ENCODE measurements around the gene LYRM4. TPM values are rescaled to one million over a fixed set of nuclear protein-coding genes. Genes with fewer than 3 reads are reported as not detected.
"Not testable (repeated sequence)": the region's sequence is repeated elsewhere in the genome, so short reads cannot be mapped to it uniquely, and the experiment has no call there.

LYRM4 gene
- total RNA-seq, 1 donor from 2014 or later, result 26.1 TPM

GRCh38 chr6:5125152-5126006 lies 135.4 kb downstream of the LYRM4 start:
- DNase-seq (ENCODE audit: extremely low read depth, low read depth, low spot score), result no peak

- DNase-seq (ENCODE audit: extremely low read depth, low read depth, low spot score), result no peak
Observed at GRCh38 chr6:5124526-5124925, 136.2 kb downstream of the LYRM4 start.

GRCh38 chr6:5123296-5124143 lies 137.2 kb downstream of the LYRM4 start:
- DNase-seq (ENCODE audit: extremely low read depth, low read depth, low spot score), result no peak

- DNase-seq (ENCODE audit: extremely low read depth, low read depth, low spot score), result no peak
Observed at GRCh38 chr6:5122504-5123112, 138.1 kb downstream of the LYRM4 start.

GRCh38 chr6:5121956-5122355 lies 138.8 kb downstream of the LYRM4 start:
- no peak for DNase-seq (ENCODE audit: extremely low read depth, low read depth, low spot score)

GRCh38 chr6:5121479-5121878 lies 139.3 kb downstream of the LYRM4 start:
- no peak for DNase-seq (ENCODE audit: extremely low read depth, low read depth, low spot score)

- DNase-seq (ENCODE audit: extremely low read depth, low read depth, low spot score), result not testable (repeated sequence)
Observed at GRCh38 chr6:5120543-5120942, 140.2 kb downstream of the LYRM4 start.

GRCh38 chr6:5120011-5120410 lies 140.7 kb downstream of the LYRM4 start:
- no peak for DNase-seq (ENCODE audit: extremely low read depth, low read depth, low spot score)

- DNase-seq (ENCODE audit: extremely low read depth, low read depth, low spot score), result no peak
Observed at GRCh38 chr6:5119090-5119951, 141.4 kb downstream of the LYRM4 start.

GRCh38 chr6:5116243-5116991 lies 144.3 kb downstream of the LYRM4 start:
- no peak for DNase-seq (ENCODE audit: extremely low read depth, low read depth, low spot score)

GRCh38 chr6:5115168-5115567 lies 145.6 kb downstream of the LYRM4 start:
- no peak for DNase-seq (ENCODE audit: extremely low read depth, low read depth, low spot score)

- DNase-seq (ENCODE audit: extremely low read depth, low read depth, low spot score), result no peak
Observed at GRCh38 chr6:5113096-5113495, 147.7 kb downstream of the LYRM4 start.

- no peak for DNase-seq (ENCODE audit: extremely low read depth, low read depth, low spot score)
Observed at GRCh38 chr6:5112066-5112799, 148.5 kb downstream of the LYRM4 start.

GRCh38 chr6:5111626-5112025 lies 149.1 kb downstream of the LYRM4 start:
- DNase-seq (ENCODE audit: extremely low read depth, low read depth, low spot score), result no peak

GRCh38 chr6:5110246-5110645 lies 150.5 kb downstream of the LYRM4 start:
- DNase-seq (ENCODE audit: extremely low read depth, low read depth, low spot score), result no peak

GRCh38 chr6:5109436-5109835 lies 151.3 kb downstream of the LYRM4 start:
- DNase-seq (ENCODE audit: extremely low read depth, low read depth, low spot score), result no peak

- DNase-seq (ENCODE audit: extremely low read depth, low read depth, low spot score), result no peak
Observed at GRCh38 chr6:5108536-5109150, 152.1 kb downstream of the LYRM4 start.

- no peak for DNase-seq (ENCODE audit: extremely low read depth, low read depth, low spot score)
Observed at GRCh38 chr6:5108068-5108467, 152.7 kb downstream of the LYRM4 start.

GRCh38 chr6:5107341-5107740 lies 153.4 kb downstream of the LYRM4 start:
- no peak for DNase-seq (ENCODE audit: extremely low read depth, low read depth, low spot score)

All from glomerular endothelial cell (primary cell).